Left cardiac atrium (tissue), 4 donors: ENCODE results near the gene GNB5. TPM values are rescaled to one million over a fixed set of nuclear protein-coding genes. Genes with fewer than 3 reads are reported as not detected.

Experiments
- ATAC-seq, 2 donors: fragments of 200-7000 bp; cut with Tn5 transposase; one replicate each; pipeline ENCODE4 v1.9.1; 2020; ENCODE audit warnings: mild to moderate bottlenecking in 2 of 2, moderate library complexity in 2 of 2
- DNase-seq: peaks from one replicate; pipeline ENCODE4 v3.0.0-alpha.2; 2020
- intact Hi-C, 2 donors: fragments of 100-400 bp; cut with DNase I; formaldehyde crosslinking; loops; one replicate each; pipeline versions ENCODE4 v1.14.1 to v1.15.1; 2022 to 2023
- total RNA-seq, 2 donors: library from RNA; stranded (reverse); fragmentation: NEBNext Ultra II Directional; extraction: Animal tissue kit (Norgen Biotek cat#: 25700); gene quantifications; one replicate each; pipeline ENCODE4 v1.2.1, GENCODE V29; 2021
- donor health status: DM: no; HTN: yes; CAD: no.
- donor health status: DM: no; HTN: yes; CAD: no; lungs with severe emphysema.
- donor health status: DM: yes; HTN: yes; CAD: no.
- donor health status: Dilated cardiomyopathy.

Gene GNB5
- total RNA-seq, 2 donors from 2014 or later = 36.3 to 63.4 TPM

DNA sequence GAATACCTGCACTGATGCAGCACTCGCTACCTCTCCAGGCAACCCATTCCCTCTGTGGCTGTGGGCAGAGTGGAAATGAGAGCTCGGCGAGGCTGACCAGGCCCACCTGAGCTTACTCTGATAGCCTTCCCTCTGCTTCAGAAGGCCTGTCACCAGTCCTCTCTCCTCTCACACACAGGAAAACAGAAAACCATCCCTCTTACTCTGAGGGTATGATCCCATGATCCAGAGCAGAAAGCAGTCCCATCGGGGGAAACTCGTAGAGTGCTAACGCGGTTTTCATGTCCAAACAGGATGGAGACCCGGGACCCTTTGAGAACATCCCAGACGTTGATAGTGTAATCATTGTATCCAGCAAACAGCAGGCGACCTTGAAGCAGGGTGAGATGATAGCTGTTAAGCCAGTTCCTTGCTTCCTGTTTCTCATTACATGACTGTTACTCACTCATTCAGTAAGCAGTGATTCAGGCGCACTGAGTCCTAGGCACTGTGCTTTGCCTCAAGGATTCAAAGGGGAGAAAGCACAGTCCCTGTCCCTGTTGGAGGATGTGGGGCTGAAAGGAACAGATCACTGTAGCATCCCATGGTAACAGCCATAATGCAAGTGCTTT, 66.8 kb downstream of the GNB5 start:
- no peak for ATAC-seq
- no peak for DNase-seq
- intact Hi-C loops = no loop called here

DNA sequence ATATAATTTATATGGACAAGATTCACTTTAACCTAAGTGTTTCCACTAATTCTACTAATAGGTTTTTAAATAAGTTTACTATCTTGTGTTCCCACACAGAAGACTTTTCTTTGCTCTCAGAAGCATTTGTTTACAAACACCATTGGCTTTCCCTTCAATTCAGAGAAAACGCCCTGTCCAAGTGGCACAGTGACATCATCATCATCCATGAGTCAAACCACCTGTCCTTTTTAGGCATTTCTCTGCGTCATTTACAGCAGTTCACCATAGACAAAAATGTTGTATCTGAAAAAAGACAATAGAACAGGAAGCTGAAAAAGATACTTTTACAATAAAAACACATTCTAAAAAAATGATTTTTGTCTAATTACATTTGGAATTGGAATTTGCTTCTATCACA, 69.3 kb downstream of the GNB5 start:
- DNase-seq = no peak
- ATAC-seq = no peak
- intact Hi-C loops = no loop called here

DNA sequence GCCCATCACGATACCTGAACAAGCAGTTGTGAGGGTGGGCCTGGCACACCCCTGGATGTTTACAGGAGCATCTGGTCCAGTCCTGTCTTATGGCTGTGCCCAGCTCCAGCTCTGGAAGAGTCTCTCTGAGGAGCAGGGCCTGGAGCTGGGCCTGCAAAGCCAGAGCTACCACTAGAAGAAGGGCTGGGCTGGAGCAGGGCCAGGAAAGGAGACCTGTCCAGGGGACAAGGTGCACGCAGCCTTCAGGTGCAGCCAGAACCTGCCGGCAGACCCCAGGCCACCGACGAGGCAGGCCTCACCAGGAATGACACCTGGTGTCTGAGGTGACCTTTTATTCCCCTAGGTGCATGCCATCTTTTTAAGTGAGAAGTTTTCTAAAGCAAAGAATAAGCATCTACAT, 70.2 kb downstream of the GNB5 start:
- intact Hi-C loops = no loop called here
- DNase-seq (no peak), ATAC-seq (no peak)

DNA sequence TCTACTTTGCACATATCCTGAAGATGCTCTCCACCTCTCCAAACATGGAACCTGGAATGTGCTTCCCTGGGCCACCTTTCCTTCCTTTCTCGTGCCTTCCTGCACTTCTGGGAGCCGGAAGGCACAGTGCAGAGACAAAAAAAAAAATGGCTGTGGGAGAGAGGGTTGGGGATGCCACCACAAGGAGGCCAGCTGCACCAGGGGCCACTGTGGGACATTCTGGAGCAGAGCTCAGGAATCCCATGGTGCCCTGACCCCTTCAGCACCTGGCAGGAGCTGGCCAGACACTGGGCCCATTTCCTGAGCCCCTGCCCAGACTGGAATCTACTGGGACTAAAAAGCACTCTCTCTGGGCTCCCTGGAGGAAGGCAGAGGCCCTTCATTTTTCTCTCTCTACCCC, 70.7 kb downstream of the GNB5 start:
- intact Hi-C loops = no loop called here
- ATAC-seq (no peak), DNase-seq (no peak)

DNA sequence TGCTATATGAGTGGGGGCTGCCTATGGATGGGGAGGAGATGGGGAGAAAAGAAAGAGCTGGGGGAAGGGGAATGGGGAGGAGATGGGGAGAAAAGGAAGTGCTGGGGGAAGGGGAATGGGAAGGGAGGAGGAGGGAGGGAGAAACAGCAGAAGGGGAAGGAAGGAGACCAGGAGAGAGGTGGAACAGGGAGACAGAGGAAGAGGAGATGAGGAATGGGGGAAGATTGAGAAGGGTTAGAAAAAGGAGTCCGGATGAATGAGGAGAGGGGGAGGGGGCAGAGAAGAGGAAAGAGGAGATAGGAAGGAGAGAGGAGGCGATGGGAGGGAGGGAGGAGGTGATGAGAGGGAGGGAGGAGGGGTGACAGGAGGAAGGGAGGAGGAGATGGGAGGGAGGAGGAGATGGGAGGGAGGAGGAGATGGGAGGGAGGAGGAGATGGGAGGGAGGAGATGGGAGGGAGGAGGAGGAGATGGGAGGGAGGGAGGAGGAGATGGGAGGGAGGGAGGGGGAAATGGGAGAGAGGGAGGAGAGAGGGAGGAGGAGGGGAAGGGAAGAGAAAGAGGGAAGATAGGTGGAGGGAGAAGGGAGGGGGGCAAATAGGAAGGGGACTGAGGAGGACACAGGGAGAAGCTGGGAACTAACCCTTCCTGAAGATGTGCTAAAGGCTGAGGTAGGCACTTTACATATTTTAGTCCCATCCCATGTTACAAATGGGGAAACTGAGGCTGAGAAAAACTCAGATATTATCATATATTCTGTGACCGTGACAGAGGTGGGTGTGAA, 72.0 kb downstream of the GNB5 start:
- intact Hi-C loops = no loop called here
- ATAC-seq (peak in 1 of 2 donors; percentile 27), DNase-seq (no peak)

DNA sequence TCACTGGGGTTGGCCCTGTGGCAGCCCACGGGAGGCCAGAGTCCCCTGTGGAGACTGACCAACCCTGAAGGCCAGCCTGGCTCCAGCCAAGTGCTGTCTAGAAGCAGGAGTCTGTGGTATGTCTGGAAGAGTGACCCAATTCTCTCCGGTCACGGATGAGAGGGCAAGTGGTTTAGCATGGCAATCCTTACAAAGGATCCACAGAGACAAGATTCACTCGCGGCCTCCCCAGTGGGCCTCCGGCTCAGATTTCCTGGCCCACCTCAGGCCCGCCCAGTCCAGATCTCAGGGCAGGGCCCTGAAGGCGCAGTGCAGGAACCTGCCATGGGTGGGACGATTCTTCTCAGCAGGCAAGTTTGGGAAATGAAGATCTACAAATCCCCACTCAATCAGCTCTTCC, 73.6 kb downstream of the GNB5 start:
- ATAC-seq (peak in 1 of 2 donors; percentile 13), DNase-seq (no peak)
- intact Hi-C loops = no loop called here

DNA sequence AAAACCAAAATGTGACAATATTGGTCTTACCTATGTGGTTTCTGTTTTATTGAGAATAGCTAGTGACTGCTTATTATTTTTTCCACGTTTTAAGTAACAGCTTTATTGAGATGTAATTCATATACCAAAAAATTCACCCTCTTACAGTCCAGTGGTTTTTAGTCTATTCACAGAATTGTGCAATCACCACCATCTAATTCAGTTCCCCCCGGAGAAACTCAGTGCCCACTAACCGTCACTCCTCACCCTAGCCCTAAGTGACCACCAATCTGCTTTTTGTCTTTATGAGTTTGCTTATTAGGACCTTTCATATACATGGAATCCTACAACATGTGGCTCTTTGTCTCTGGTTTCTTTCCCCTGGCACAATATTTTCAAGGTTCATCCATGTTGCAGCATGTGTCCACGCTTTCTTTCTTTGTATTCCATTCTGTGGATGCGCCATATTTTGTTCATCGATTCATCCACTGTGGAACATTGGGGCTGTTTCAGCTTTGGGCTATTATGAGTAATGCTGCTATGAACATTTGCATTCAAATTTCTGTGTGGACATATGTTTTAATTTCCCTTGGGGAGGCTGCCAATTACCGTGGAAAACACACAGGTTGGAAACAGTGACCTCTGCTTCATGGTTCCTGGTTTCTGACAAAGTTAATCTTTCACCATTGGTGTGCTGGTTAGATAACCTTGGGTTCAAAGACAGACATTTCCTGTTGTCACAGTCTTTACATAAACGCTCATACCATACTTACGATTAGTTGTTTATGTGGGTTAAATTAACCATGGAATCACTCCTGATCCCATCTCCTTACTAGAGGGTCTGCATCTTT, 75.4 kb downstream of the GNB5 start:
- DNase-seq (no peak), ATAC-seq (no peak)
- intact Hi-C loops = no loop called here

DNA sequence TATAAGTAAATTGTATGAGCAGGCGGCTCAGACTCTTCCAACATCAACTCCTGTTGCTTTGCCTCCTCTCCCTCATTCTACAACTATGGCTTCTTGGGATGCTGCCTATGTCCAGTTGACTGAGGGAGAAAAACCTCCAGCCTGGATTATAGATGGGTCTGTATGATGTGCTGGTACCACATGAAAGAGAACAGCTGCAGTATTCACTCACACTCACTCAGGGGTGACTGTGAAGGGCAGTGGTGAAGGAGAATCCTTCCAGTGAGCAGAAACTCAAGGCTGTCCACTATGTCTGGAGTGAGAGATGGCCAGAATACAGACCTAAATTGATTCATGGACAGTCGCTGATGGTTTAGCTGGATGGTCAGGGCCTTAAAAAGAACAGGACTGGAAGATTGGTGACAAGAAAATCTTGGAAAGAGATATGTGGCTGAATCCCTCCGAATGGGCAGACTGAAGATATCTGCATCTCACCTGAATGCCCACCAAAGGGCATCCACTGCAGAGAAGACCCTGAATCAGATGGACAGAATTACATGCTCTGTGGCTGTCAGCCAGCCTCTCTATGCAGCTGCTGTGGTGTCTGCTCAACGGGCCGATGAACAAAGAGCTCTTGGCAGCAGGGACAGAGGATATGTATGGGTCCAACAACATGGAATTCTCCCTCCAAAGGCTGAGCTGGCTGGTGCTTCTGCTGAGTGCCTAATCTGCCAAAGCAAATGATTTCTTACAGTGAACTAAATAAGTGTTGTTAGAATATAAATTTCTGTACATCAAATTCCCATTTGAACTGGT, 76.7 kb downstream of the GNB5 start:
- DNase-seq (no peak), ATAC-seq (no peak)
- intact Hi-C loops = no loop called here

DNA sequence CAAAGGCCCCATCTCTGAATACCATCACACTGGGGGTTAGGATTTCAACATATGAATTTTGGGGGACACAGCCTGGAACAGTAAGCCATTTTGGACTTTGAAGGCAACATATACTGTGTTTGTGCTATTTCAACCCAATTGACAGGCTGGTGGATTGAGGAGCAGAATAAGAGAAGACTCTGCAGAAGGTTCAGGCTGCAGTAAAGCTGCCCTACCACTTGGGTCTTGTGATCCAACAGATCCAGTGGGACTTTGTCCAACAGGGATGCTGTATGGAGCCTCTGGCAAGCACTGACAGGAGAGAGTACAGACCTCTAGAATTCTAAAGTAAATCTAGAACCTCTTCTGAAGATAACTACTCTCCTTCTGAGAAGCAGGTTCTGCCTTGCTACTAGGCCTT, 77.5 kb downstream of the GNB5 start:
- no peak for ATAC-seq
- no peak for DNase-seq
- intact Hi-C loops = no loop called here

DNA sequence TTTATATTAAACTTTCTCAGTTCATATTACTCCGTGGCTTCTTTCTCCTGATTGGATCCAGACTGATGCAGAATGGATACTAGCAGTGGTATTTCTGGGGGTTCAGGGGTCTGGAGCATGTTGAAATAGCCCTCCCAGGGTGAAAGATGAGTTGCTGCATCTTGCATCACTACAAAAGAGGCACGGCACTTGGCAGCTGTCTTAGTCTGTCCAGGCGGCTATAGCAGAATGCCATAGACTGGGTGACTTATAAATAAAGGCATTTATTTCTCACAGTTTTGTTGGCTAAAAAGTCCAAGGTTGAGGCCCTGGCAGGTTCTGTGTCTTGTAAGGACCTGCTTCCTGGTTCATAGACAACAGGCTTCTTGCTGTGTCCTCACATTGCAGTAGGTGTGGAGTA, 78.0 kb downstream of the GNB5 start:
- ATAC-seq (no peak), DNase-seq (no peak)
- intact Hi-C loops = no loop called here

DNA sequence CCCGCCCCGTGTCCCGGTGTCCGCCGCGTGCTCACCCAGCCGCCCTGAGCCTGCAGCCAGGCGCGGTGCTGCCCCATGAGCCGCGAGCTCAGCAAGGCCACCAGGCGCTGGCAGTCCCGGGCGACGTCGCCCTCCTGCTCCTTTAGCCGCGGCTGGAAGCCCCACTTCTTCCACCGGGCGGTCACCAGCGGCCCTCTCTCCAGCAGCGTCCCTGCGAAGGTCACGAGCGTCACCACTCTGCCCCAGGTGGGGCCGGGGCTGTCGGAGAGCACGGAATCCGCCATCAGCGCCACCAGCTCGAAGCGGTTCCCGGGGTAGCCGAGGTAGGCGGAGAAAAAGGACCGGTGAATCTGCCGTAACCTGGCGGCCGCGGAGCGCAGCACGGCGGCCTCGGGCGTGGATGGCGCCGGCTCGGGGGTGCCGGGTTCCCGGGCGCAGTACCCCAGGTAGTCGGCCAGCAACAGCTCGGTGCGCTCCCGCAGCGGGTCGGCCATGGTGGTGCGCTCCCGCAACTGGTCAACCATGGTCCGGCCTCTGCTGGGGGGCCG, 78.9 kb downstream of the GNB5 start:
- peak; percentile 78 to 80 for ATAC-seq
- peak; percentile 38 for DNase-seq
- intact Hi-C loops = no loop called here

DNA sequence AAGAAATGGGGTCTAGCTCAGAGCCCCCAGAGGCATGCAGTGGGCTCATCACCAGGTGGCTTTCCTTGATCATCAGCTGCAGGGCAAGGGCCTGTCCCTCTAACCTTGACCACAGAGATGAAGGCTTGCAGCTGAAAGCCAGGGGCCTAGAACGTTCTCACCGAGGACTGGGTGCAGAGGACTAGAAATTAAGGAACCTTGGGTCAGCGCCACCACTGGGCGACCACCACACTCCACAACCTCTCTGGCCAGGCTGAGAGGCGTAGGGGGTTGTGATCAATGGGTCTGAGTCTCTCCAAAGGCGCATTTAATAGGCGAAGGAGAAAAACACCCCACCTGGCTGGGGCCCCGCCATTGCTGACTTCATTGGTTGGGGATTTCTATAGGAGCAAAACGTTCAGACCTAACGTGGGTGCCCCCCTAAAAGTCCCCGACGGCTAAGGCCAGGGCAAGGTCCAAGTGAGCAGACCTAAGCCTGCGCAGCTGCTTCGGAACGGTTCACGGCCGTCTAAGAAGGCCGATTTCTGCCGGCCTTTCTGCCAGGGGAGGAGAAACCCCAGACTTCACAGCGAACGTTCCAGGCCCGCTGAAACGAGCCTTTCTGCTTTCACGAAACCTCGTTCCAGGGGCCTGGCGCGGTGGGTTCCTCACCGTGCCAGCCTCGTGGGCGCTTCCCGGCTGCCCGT, 79.5 kb downstream of the GNB5 start:
- ATAC-seq (no peak), DNase-seq (no peak)
- intact Hi-C loops = no loop called here

DNA sequence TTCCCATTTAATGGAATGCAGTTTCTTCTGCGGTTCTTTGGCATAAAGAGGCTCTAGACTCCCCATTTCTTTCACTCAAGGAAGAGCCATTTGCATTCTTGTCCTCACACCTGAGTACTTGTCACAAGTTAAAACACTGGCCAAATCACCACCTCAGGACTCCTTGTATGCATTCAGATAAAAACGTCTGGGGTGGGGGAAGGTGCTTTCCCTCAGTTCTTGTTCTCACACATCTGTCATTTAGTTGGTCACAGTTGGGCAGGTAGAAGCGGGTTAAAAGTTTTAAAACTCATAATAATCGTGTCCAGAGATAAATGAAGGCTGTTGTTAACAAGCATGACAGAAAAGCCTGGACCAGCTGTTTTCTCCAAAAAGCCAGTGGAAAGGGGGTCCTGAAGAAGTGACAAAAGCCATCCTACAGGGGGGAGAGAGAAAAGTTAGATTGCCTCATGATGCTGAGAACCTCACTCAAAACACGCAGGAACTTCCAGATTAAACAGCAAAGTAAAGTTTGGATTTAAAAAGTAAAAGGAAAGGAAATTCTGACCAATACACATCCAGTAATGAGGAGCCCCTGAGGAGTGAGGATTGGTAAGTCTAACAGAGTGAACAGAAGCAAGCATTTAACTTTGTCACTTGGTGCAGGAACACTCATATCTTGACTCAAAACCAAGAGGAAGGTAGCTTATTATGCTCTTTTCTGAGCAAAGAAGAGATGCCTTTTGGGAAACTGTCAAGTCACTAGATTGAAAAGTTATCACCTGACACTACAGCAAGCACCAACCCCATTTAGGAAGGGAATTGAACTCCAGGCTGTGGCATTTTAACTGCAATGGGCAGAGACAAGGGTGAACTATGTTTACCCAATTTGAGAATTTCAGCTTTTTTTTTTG, 81.4 kb downstream of the GNB5 start:
- intact Hi-C loops = no loop called here
- no peak for DNase-seq

DNA sequence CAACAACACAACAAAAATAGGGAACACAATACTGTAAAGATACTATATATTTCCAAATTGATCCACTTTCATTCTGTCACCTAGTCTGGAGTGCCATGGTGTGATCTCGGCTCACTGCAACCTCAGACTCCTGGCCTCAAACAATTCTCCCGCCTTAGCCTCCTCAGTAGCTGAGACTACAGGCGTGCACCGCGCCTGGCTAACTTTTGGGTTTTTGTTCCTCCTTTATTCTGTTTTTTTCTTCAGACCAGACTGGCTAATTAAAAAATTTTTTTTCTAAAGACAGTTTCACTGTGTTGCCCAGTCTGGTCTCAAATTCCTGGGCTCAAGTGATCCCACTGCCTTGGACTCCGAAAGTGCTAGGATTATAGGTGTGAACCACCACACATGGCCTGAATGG, 84.0 kb downstream of the GNB5 start:
- ATAC-seq = no peak
- intact Hi-C loops = no loop called here

More for the DNA sequence above, 81.4 kb downstream of the GNB5 start:
- ATAC-seq = no peak

DNA sequence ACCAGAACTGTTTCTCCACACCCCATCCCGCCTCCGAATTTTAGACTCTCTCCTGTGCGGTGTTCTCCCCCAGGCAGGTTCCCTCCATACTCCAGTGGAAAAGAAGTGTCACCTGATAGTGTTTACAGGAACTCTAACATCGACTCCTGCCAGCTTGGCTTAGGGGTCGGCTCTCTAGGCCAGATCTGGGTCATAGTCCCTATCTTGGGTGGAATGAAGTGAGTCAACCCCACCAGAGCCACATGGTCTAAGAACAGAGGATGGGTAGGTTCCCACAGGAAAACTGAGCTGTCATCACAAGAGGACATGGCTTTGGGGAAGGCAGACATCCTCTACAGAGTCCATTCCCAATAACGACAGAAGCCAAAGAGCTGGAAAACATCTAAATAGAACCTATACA, 84.6 kb downstream of the GNB5 start:
- no peak for ATAC-seq
- intact Hi-C loops = no loop called here

More for the DNA sequence above, 84.0 kb downstream of the GNB5 start:
- DNase-seq = no peak

DNA sequence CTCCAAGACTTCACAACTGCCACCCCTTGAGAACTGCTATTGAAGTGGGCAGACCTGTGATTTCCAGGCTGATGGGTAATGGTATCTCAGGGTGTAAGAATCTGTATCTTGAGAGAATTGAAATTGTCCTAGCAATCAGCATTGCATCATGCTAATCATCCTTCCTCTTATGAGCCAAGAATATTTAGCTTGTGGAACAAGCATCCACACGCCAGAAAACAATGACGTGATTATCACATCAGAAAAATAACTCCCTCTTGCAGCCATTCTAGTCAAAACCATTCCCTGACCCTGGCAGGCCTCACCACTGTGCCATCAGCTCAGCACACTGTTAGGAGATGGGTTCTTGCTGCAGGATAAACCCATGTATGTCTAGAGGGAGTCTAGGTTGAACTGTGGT, 85.3 kb downstream of the GNB5 start:
- intact Hi-C loops = no loop called here
- no peak for ATAC-seq
- no peak for DNase-seq

More for the DNA sequence above, 84.6 kb downstream of the GNB5 start:
- no peak for DNase-seq

DNA sequence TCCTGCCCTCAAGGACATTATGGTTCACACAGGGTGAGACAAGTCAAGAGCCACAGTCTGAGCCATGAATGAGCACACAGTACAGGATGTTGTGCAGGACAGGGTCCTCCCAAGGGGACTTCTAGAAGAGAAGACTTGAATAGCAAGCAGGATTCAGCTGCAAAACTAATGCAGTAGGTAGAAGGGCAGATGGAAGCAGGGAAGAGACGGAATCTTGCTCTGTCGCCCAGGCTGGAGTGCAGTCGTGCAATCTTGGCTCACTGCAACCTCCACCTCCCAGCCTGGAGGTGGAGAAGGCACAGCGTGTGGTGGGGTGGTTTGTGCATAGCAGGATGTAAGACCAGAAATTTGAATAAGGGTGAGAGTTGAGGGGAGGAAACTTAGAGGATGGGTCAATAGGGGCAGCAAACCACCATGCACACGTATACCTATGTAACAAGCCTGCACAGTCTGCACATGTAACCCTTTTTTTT, 86.6 kb downstream of the GNB5 start:
- ATAC-seq = no peak
- DNase-seq = no peak
- intact Hi-C loops = no loop called here
